Esophagus muscularis mucosa (tissue), 3 donors: ENCODE measurements around the gene ADAM29.

ENCODE experiments used
- POLR2A ChIP-seq: fragments of 450-650 bp; IDR thresholded peaks from one replicate; pipeline ENCODE4 v1.6.1; 2017; ENCODE audit warnings: antibody characterized with exemption, moderate library complexity, mild to moderate bottlenecking, low read depth
- POLR2AphosphoS5 ChIP-seq, 2 donors: sonication (generic); formaldehyde crosslinking; IDR thresholded peaks; one replicate each; pipeline ENCODE4 v1.6.1; 2017; ENCODE audit warnings: antibody characterized with exemption in 2 of 2
- TF ChIP-seq, protein P1 (sequence below), 3 experiments: fragments of 200-600 bp in 2 of 3; fragments of 450-650 bp in 1 of 3; sonication (generic) in 2 of 3; IDR thresholded peaks; one replicate each; pipeline ENCODE4 v1.5.1; 2017 to 2019; ENCODE audit warnings: antibody characterized with exemption in 3 of 3, mild to moderate bottlenecking in 2 of 3, moderate library complexity in 1 of 3

DNA sequence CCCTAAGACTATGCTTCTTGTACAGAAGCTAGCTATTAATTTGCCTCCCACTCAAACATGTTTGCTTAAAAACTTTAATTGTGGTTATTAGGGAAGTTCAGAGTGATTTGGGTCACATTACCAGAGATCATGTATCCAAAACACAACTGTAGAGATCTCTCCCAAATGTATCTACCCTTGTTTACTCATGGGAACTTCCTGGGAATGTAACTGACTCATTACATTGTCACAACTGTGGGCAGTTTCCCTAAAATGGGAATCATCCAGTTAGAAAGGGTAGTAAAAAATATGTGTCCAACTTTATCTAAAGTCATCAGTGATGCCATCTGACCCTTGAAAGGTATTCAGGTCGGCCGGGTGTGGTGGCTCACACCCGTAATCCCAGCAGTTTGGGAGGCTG, 48.8 kb upstream of the ADAM29 start:
- no peak for TF ChIP-seq POLR2AphosphoS5 (IDR thresholded peaks at IDR 0.05)
- TF ChIP-seq POLR2A: no peak
- TF ChIP-seq, protein P1, sequence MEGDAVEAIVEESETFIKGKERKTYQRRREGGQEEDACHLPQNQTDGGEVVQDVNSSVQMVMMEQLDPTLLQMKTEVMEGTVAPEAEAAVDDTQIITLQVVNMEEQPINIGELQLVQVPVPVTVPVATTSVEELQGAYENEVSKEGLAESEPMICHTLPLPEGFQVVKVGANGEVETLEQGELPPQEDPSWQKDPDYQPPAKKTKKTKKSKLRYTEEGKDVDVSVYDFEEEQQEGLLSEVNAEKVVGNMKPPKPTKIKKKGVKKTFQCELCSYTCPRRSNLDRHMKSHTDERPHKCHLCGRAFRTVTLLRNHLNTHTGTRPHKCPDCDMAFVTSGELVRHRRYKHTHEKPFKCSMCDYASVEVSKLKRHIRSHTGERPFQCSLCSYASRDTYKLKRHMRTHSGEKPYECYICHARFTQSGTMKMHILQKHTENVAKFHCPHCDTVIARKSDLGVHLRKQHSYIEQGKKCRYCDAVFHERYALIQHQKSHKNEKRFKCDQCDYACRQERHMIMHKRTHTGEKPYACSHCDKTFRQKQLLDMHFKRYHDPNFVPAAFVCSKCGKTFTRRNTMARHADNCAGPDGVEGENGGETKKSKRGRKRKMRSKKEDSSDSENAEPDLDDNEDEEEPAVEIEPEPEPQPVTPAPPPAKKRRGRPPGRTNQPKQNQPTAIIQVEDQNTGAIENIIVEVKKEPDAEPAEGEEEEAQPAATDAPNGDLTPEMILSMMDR (IDR thresholded peaks at IDR 0.05): no peak
